OCI-LY7 (cell line): Measurements from ENCODE around the gene BTBD17. TPM values are rescaled to one million over a fixed set of nuclear protein-coding genes. Genes with fewer than 3 reads are reported as not detected.

Experiments
- BruUV-seq: library from RNA; stranded (reverse); fragments of 400-500 nt; replicated peaks from 2 replicates; lab custom pipeline; 2021; lab: Mats Ljungman, UMichigan
- CTCF ChIA-PET: fragments of 300-600 bp; sonication (Branson Sonifier 250); formaldehyde crosslinking; loops from one replicate; lab custom pipeline; 2022; ENCODE audit warnings: antibody characterized with exemption; ENCODE audit not compliant: unreplicated experiment; lab: Charles Lee
- POLR2A ChIA-PET: fragments of 300-600 bp; sonication (Branson Sonifier 250); formaldehyde crosslinking; loops from one replicate; lab custom pipeline; 2022; ENCODE audit warnings: antibody characterized with exemption; lab: Charles Lee
- DNase-seq: peaks from one replicate; pipeline ENCODE4 v3.0.0-alpha.2; 2015; ENCODE audit warnings: low spot score
- H2AFZ ChIP-seq: fragments of 200-600 bp; sonication (generic), shearing (Covaris generic); 2 replicates; pipeline ENCODE4 v1.6.1; 2014; ENCODE audit warnings: mild to moderate bottlenecking, antibody characterized with exemption, low read length, moderate library complexity
- H3K27ac ChIP-seq: fragments of 200-600 bp; sonication (generic); 2 replicates; pipeline ENCODE4 v1.5.1; 2014; ENCODE audit warnings: mixed run types, low read depth, mild to moderate bottlenecking, moderate library complexity, low read length, inconsistent platforms; ENCODE audit not compliant: poor library complexity, severe bottlenecking
- H3K36me3 ChIP-seq: fragments of 200-600 bp; sonication (generic); 2 replicates; pipeline ENCODE4 v1.6.1; 2014; ENCODE audit warnings: mild to moderate bottlenecking, antibody characterized with exemption, low read length, moderate library complexity, mixed read lengths; ENCODE audit not compliant: insufficient read depth
- H3K4me1 ChIP-seq: fragments of 200-600 bp; sonication (generic); 2 replicates; pipeline ENCODE4 v1.5.1; 2014; ENCODE audit warnings: mild to moderate bottlenecking, low read length; ENCODE audit not compliant: insufficient read depth, poor library complexity, severe bottlenecking
- H3K4me2 ChIP-seq: fragments of 200-600 bp; sonication (generic); 2 replicates; pipeline ENCODE4 v1.6.1; 2014; ENCODE audit warnings: mild to moderate bottlenecking, low read length
- H3K4me3 ChIP-seq: fragments of 200-600 bp; sonication (generic); 2 replicates; pipeline ENCODE4 v1.5.1; 2014; ENCODE audit warnings: mild to moderate bottlenecking, low read depth, low read length; ENCODE audit not compliant: poor library complexity, severe bottlenecking
- H3K79me2 ChIP-seq: fragments of 200-600 bp; sonication (generic); 2 replicates; pipeline ENCODE4 v1.6.1; 2016; ENCODE audit warnings: low read depth, mild to moderate bottlenecking, low read length, moderate library complexity, mixed read lengths; ENCODE audit not compliant: insufficient read depth
- H3K9me2 ChIP-seq: fragments of 200-600 bp; sonication (generic); 2 replicates; pipeline ENCODE4 v1.6.1; 2016; ENCODE audit warnings: mild to moderate bottlenecking, low read length, mixed read lengths; ENCODE audit not compliant: insufficient read depth
- H3K9me3 ChIP-seq: fragments of 200-600 bp; sonication (generic); 2 replicates; pipeline ENCODE4 v1.6.1; 2014; ENCODE audit warnings: mild to moderate bottlenecking, mixed run types, low read length, mixed read lengths
- H4K20me1 ChIP-seq: fragments of 200-600 bp; sonication (generic); 2 replicates; pipeline ENCODE4 v1.6.1; 2014; ENCODE audit warnings: mild to moderate bottlenecking, antibody characterized with exemption, low read length, moderate library complexity, mixed read lengths; ENCODE audit not compliant: insufficient read depth
- EZH2phosphoT487 ChIP-seq: fragments of 200-600 bp; sonication (generic); IDR thresholded peaks from 2 replicates; pipeline ENCODE4 v1.6.1; 2018; ENCODE audit warnings: low read depth, borderline replicate concordance, mild to moderate bottlenecking, mixed run types, antibody characterized with exemption, low read length, moderate library complexity, mixed read lengths
- intact Hi-C: fragments of 100-400 bp; cut with micrococcal nuclease; formaldehyde crosslinking; loops from one replicate; pipeline ENCODE4 v1.10.0; 2022; ENCODE audit not compliant: unreplicated experiment
- total RNA-seq, 2 experiments: library from RNA; depleted of rRNA in 1 of 2; stranded (reverse); fragments of >200 nt in 1 of 2; shearing (Covaris generic) in 1 of 2; gene quantifications; 2 replicates each; pipeline ENCODE4 v1.2.3, GENCODE V29; 2014 to 2022
- TF ChIP-seq, protein P1 (sequence below): fragments of 200-600 bp; sonication (generic); conservative IDR thresholded peaks from 2 replicates; pipeline ENCODE4 v1.5.1; 2014; ENCODE audit warnings: mild to moderate bottlenecking, antibody characterized with exemption, low read length, moderate library complexity, mixed read lengths

BTBD17 gene
- total RNA-seq, 2 experiments from 2014 or later: not detected

- Histone ChIP-seq H3K9me2 (no peaks in the 10 kb centered on the region), H3K4me3 (no peak overlapping the region), H3K27ac (no peak overlapping the region), H4K20me1 (no peaks in the 10 kb centered on the region), H3K36me3 (no peaks in the 10 kb centered on the region), H2AFZ (peak overlapping the region; percentile 20), H3K4me2 (peak overlapping the region; percentile 37), H3K4me1 (peaks cover 7% of the 10 kb centered on the region), H3K79me2 (no peaks in the 10 kb centered on the region), H3K9me3 (no peaks in the 10 kb centered on the region)
- POLR2A ChIA-PET: interaction anchor here (0.7 to 1.5 kb wide), 6 partner anchors 9 to 1147 kb away, joined by 3 to 4 read pairs (median 3); a partner anchor contains a TSS
- DNase-seq: peak; percentile 88
- no TSS peak for BruUV-seq
- intact Hi-C loops: loop anchor here (1.0 kb wide), 3 partner anchors 78 to 223 kb away; no protein-coding TSS in a partner anchor
- CTCF ChIA-PET: interaction anchor here (0.6 to 1.6 kb wide), 9 partner anchors 11 to 92 kb away, joined by 3 to 8 read pairs (median 4); no protein-coding TSS in a partner anchor
- no peak for TF ChIP-seq EZH2phosphoT487
- TF ChIP-seq, protein P1, sequence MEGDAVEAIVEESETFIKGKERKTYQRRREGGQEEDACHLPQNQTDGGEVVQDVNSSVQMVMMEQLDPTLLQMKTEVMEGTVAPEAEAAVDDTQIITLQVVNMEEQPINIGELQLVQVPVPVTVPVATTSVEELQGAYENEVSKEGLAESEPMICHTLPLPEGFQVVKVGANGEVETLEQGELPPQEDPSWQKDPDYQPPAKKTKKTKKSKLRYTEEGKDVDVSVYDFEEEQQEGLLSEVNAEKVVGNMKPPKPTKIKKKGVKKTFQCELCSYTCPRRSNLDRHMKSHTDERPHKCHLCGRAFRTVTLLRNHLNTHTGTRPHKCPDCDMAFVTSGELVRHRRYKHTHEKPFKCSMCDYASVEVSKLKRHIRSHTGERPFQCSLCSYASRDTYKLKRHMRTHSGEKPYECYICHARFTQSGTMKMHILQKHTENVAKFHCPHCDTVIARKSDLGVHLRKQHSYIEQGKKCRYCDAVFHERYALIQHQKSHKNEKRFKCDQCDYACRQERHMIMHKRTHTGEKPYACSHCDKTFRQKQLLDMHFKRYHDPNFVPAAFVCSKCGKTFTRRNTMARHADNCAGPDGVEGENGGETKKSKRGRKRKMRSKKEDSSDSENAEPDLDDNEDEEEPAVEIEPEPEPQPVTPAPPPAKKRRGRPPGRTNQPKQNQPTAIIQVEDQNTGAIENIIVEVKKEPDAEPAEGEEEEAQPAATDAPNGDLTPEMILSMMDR: peak; percentile 99
These were observed 17.9 kb upstream of the BTBD17 start for GRCh38 chr17:74379495-74380085.

GRCh38 chr17:74374858-74375257 is 13.2 kb upstream of the BTBD17 start:
- H3K36me3 ChIP-seq: no peaks in the 10 kb centered on the region
- BruUV-seq: no TSS peak
- H2AFZ ChIP-seq: no peak overlapping the region
- no peak for DNase-seq
- no peaks in the 10 kb centered on the region for H3K79me2 ChIP-seq
- H3K4me2 ChIP-seq: no peak overlapping the region
- no peaks in the 10 kb centered on the region for H4K20me1 ChIP-seq
- no peaks in the 10 kb centered on the region for H3K9me3 ChIP-seq
- intact Hi-C loops: no loop called here
- H3K4me3 ChIP-seq: no peak overlapping the region
- TF ChIP-seq, protein P1: no peak
- TF ChIP-seq EZH2phosphoT487: no peak
- ChIA-PET POLR2A (no interaction called here), CTCF (interaction anchor here (0.6 kb wide), 1 partner anchor 228 kb away, joined by 5 read pairs; no protein-coding TSS in a partner anchor)
- no peaks in the 10 kb centered on the region for H3K9me2 ChIP-seq
- H3K27ac ChIP-seq: no peak overlapping the region
- peaks cover 4% of the 10 kb centered on the region for H3K4me1 ChIP-seq
